Heart left ventricle (tissue), 16 donors: ENCODE measurements around the gene SOD1. TPM values are rescaled to one million over a fixed set of nuclear protein-coding genes. Genes with fewer than 3 reads are reported as not detected.
A peak's percentile ranks its signal among the peaks of the same experiment; 100 is the strongest.

Source experiments
- ATAC-seq, 4 donors: fragments of 200-7000 bp; cut with Tn5 transposase; one replicate each; pipeline ENCODE4 v1.9.1; 2020 to 2022; ENCODE audit warnings: moderate library complexity in 4 of 4, mild to moderate bottlenecking in 3 of 4, moderate number of reproducible peaks in 1 of 4
- DNase-seq, 5 donors: peaks; one replicate each; pipeline ENCODE4 v3.0.0-alpha.2; 2020
- H3K27ac ChIP-seq, 12 donors: fragments of 200-600 bp; sonication (generic) in 4 of 12; one replicate each; pipeline versions ENCODE4 v1.5.0 to v1.8.0; 2016 to 2022; ENCODE audit warnings: mild to moderate bottlenecking in 2 of 12
- H3K27me3 ChIP-seq, 9 donors: fragments of 200-600 bp; sonication (generic) in 2 of 9; one replicate each; pipeline versions ENCODE4 v1.5.1 to v1.8.0; 2016 to 2022; ENCODE audit warnings: mild to moderate bottlenecking in 3 of 9
- H3K36me3 ChIP-seq, 9 donors: fragments of 200-600 bp; sonication (generic) in 2 of 9; one replicate each; pipeline versions ENCODE4 v1.5.0 to v1.8.0; 2018 to 2022; ENCODE audit warnings: mild to moderate bottlenecking in 2 of 9
- H3K4me1 ChIP-seq, 12 donors: fragments of 200-600 bp; sonication (generic) in 4 of 12; one replicate each; pipeline versions ENCODE4 v1.5.0 to v1.8.0; 2016 to 2022; ENCODE audit warnings: mild to moderate bottlenecking in 3 of 12
- H3K4me3 ChIP-seq, 12 donors: fragments of 200-600 bp; sonication (generic) in 4 of 12; one replicate each; pipeline versions ENCODE4 v1.5.0 to v1.8.0; 2017 to 2022; ENCODE audit warnings: mild to moderate bottlenecking in 9 of 12, moderate library complexity in 4 of 12
- H3K9me3 ChIP-seq, 12 donors: fragments of 200-600 bp; sonication (generic) in 4 of 12; one replicate each; pipeline versions ENCODE4 v1.5.0 to v1.8.0; 2016 to 2022; ENCODE audit warnings: mild to moderate bottlenecking in 1 of 12
- POLR2A ChIP-seq, 2 donors: fragments of 450-650 bp; IDR thresholded peaks; one replicate each; pipeline ENCODE4 v1.6.1; 2017; ENCODE audit warnings: antibody characterized with exemption in 2 of 2, mild to moderate bottlenecking in 2 of 2, moderate library complexity in 2 of 2
- WGBS, 4 donors: extraction: QIAGEN DNeasy Blood & Tissue Kit in 2 of 4; methylation state at CpG; one replicate each; pipeline versions ENCODE4 v1.1.5 to v1.1.7; 2013 to 2018; 5-methylcytosine and 5-hydroxymethylcytosine counted together
- intact Hi-C, 10 donors: fragments of 100-400 bp; cut with DNase I; formaldehyde crosslinking; loops; one replicate each; pipeline versions ENCODE4 v1.11.1 to v1.14.2; 2022
- polyA plus RNA-seq, 2 donors: library from polyadenylated mRNA; stranded (reverse); fragments of 200-250 nt; gene quantifications; one replicate each; pipeline ENCODE4 v1.2.3, GENCODE V29; 2013
- total RNA-seq, 9 donors: library from RNA; depleted of rRNA in 2 of 9; stranded (reverse); fragments of >200 nt in 2 of 9; fragmentation: NEBNext Ultra II Directional in 3 of 9; extraction: Animal tissue kit (Norgen Biotek cat#: 25700) in 3 of 9; gene quantifications; one replicate each; pipeline versions ENCODE4 v1.1.0 to v1.2.4, GENCODE V29; 2016 to 2023
- TF ChIP-seq, protein P1 (sequence below), 12 donors: fragments of 200-600 bp; sonication (generic) in 4 of 12; IDR thresholded peaks; one replicate each; pipeline versions ENCODE4 v1.5.0 to v1.8.0; 2018 to 2022; ENCODE audit warnings: antibody characterized with exemption in 12 of 12, mild to moderate bottlenecking in 5 of 12
- donor health status: ischemic (EF 13 %, LVEDD 7.1; RV severe dilation, severe dysfunction).
- donor health status: healthy with polysubstance abuse.
- donor health status: DM: no; HTN: yes; CAD: no.
- donor health status: DM: no; HTN: no; CAD: no.
- donor health status: ischemic (EF 25% LVEDD 6.9; RV normal size, moderate dysfunction).
- donor health status: ischemic (EF 25% LVEDD 5.7; RV mildly dilated, moderate dysfunction).
- donor health status: healthy.
- donor health status: DM: yes; HTN: yes; CAD: no.
- donor health status: ischemic (EF 35%, LVEDD 5.7; RV mildly dilated, moderate dysfunction).
- donor health status: nonischemic (EF 11% LVEDD 7.7; RV severe dilation, severe dysfunction).
- donor health status: DM: yes; HTN: yes; CAD: no.
- donor health status: PGD.
- donor health status: ischemic (EF 29% LVEDD 5.4; RV normal size, mild dysfunction).
- donor health status: nonischemic (EF 23%, LVEDD 6.1; RV moderate dilation, normal function).

Gene SOD1
- total and polyA plus RNA-seq, 11 donors = 348 to 644 (median 422) TPM

DNA sequence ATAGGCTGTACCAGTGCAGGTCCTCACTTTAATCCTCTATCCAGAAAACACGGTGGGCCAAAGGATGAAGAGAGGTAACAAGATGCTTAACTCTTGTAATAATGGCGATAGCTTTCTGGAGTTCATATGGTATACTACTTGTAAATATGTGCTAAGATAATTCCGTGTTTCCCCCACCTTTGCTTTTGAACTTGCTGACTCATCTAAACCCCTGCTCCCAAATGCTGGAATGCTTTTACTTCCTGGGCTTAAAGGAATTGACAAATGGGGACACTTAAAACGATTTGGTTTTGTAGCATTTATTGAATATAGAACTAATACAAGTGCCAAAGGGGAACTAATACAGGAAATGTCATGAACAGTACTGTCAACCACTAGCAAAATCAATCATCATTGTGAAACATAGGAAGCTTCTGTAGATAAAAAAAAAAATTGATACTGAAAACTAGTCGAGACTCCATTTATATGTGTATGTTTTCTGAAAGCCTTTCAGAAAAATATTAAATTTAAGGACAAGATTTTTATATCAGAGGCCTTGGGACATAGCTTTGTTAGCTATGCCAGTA, 7.0 kb downstream of the SOD1 start:
- Histone ChIP-seq H3K27ac (no peak overlapping the region), H3K27me3 (no peaks in the 10 kb centered on the region), H3K36me3 (peaks cover 0 to 89% (median 76%) of the 10 kb centered on the region in 9 donors), H3K4me1 (peaks cover 3 to 62% (median 20%) of the 10 kb centered on the region in 12 donors), H3K4me3 (no peak overlapping the region), H3K9me3 (no peaks in the 10 kb centered on the region)
- no peak for ATAC-seq
- 78 to 85% (median 82%) methylated on average over 5 of the region's 5 CpGs for WGBS, 4 donors
- no peak for TF ChIP-seq POLR2A (IDR thresholded peaks at IDR 0.05)
- TF ChIP-seq, protein P1, sequence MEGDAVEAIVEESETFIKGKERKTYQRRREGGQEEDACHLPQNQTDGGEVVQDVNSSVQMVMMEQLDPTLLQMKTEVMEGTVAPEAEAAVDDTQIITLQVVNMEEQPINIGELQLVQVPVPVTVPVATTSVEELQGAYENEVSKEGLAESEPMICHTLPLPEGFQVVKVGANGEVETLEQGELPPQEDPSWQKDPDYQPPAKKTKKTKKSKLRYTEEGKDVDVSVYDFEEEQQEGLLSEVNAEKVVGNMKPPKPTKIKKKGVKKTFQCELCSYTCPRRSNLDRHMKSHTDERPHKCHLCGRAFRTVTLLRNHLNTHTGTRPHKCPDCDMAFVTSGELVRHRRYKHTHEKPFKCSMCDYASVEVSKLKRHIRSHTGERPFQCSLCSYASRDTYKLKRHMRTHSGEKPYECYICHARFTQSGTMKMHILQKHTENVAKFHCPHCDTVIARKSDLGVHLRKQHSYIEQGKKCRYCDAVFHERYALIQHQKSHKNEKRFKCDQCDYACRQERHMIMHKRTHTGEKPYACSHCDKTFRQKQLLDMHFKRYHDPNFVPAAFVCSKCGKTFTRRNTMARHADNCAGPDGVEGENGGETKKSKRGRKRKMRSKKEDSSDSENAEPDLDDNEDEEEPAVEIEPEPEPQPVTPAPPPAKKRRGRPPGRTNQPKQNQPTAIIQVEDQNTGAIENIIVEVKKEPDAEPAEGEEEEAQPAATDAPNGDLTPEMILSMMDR (IDR thresholded peaks at IDR 0.05) = no peak
- no peak for DNase-seq
- intact Hi-C loops = loop anchor here in 1 of 10 donors (10.0 kb wide), 1 partner anchor 598 kb away; no protein-coding TSS in a partner anchor

DNA sequence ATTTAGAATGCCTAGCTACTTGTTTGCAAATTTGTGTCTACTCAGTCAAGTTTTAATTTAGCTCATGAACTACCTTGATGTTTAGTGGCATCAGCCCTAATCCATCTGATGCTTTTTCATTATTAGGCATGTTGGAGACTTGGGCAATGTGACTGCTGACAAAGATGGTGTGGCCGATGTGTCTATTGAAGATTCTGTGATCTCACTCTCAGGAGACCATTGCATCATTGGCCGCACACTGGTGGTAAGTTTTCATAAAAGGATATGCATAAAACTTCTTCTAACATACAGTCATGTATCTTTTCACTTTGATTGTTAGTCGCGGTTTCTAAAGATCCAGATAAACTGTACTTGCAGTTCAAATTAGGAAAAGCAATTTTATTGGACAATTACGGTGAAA, 7.6 kb downstream of the SOD1 start:
- no peak for ATAC-seq
- WGBS, 4 donors = 90 to 92% (median 91%) methylated on average over 5 of the region's 5 CpGs
- Histone ChIP-seq H3K36me3 (peaks cover 0 to 90% (median 76%) of the 10 kb centered on the region in 9 donors), H3K4me1 (peaks cover 3 to 56% (median 15%) of the 10 kb centered on the region in 12 donors), H3K27ac (no peak overlapping the region), H3K9me3 (no peaks in the 10 kb centered on the region), H3K27me3 (no peaks in the 10 kb centered on the region), H3K4me3 (no peak overlapping the region)
- no peak for TF ChIP-seq POLR2A (IDR thresholded peaks at IDR 0.05)
- TF ChIP-seq, protein P1 (IDR thresholded peaks at IDR 0.05) = no peak
- no peak for DNase-seq
- intact Hi-C loops = loop anchor here in 1 of 10 donors (10.0 kb wide), 1 partner anchor 598 kb away; no protein-coding TSS in a partner anchor

DNA sequence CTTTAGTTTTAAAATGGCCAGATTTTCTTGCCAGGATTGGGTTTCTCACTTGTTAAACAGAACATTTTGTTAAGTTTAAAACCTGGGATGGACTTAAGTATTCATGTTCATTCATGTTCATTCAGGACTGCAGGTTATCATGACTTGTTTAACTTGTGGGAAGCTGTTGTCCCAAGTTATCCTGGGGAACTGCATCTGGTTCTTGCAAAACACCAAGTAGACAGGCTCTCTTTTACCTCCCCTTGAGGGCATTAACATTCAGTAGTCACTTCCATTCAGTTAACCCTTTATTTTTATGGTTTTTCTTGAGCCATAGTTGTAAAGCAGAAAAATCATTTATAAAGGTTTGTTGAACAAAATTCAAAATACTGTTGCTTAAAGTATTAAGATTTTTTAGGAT, 8.1 kb downstream of the SOD1 start:
- Histone ChIP-seq H3K9me3 (no peaks in the 10 kb centered on the region), H3K4me1 (peaks cover under 1 to 52% (median 12%) of the 10 kb centered on the region in 12 donors), H3K36me3 (peaks cover 0 to 93% (median 78%) of the 10 kb centered on the region in 9 donors), H3K27me3 (no peaks in the 10 kb centered on the region), H3K27ac (peak overlapping the region in 1 of 12 donors; percentile 18), H3K4me3 (no peak overlapping the region)
- intact Hi-C loops = loop anchor here in 1 of 10 donors (10.0 kb wide), 1 partner anchor 597 kb away; no protein-coding TSS in a partner anchor
- DNase-seq (no peak), ATAC-seq (no peak)
- no peak for TF ChIP-seq POLR2A (IDR thresholded peaks at IDR 0.05)
- TF ChIP-seq, protein P1 (IDR thresholded peaks at IDR 0.05) = no peak

DNA sequence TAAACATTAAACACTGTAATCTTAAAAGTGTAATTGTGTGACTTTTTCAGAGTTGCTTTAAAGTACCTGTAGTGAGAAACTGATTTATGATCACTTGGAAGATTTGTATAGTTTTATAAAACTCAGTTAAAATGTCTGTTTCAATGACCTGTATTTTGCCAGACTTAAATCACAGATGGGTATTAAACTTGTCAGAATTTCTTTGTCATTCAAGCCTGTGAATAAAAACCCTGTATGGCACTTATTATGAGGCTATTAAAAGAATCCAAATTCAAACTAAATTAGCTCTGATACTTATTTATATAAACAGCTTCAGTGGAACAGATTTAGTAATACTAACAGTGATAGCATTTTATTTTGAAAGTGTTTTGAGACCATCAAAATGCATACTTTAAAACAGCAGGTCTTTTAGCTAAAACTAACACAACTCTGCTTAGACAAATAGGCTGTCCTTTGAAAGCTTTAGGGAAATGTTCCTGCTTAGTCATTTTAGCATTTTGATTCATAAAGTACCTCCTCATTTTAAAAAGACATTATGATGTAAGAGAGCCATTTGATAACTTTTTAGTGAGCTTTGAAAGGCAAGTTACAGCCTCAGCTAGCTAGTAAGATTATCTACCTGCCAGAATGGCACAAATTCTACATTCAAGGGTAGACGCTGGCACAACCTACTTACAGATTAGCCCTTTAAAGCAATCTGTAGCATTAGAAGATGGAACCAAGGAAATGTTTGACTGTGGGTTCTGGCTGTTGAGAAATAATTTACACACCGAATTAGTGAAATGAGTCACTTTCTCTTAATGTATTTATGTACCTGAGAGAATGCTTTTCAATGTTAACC, 9.4 kb downstream of the SOD1 start:
- ATAC-seq = no peak

More for the DNA sequence above, 9.4 kb downstream of the SOD1 start:
- no peak overlapping the region for H3K4me3 ChIP-seq
- intact Hi-C loops = loop anchor here in 1 of 10 donors (10.0 kb wide), 1 partner anchor 596 kb away; no protein-coding TSS in a partner anchor
- no peaks in the 10 kb centered on the region for H3K27me3 ChIP-seq
- TF ChIP-seq POLR2A (IDR thresholded peaks at IDR 0.05) = no peak
- TF ChIP-seq, protein P1 (IDR thresholded peaks at IDR 0.05) = no peak
- no peaks in the 10 kb centered on the region for H3K9me3 ChIP-seq
- 78 to 91% (median 83%) methylated on average over 2 of the region's 2 CpGs for WGBS, 4 donors
- H3K4me1 ChIP-seq = peaks cover 0 to 40% (median 7%) of the 10 kb centered on the region in 12 donors
- H3K36me3 ChIP-seq = peaks cover 0 to 87% (median 75%) of the 10 kb centered on the region in 9 donors
- H3K27ac ChIP-seq = peak overlapping the region in 1 of 12 donors; percentile 18
- DNase-seq = no peak
